H1 (cell line): ENCODE results near the gene JMJD1C. TPM values are rescaled to one million over a fixed set of nuclear protein-coding genes. Genes with fewer than 3 reads are reported as not detected.
A peak's percentile ranks its signal among the peaks of the same experiment; 100 is the strongest.

Source experiments
- CTCF ChIA-PET: fragments of 300-600 bp; sonication (Branson Sonifier 250); formaldehyde crosslinking; loops from one replicate; lab custom pipeline; 2021; ENCODE audit not compliant: partially characterized antibody; lab: Charles Lee
- POLR2A ChIA-PET: fragments of 300-600 bp; sonication (Branson Sonifier 250); formaldehyde crosslinking; loops from one replicate; lab custom pipeline; 2021; ENCODE audit warnings: inconsistent platforms; ENCODE audit not compliant: partially characterized antibody; lab: Charles Lee
- DNase-seq, 2 experiments: peaks; one replicate each; pipeline versions ENCODE4 v3.0.0 to v3.0.0-alpha.2; 2010 to 2022; ENCODE audit warnings: low spot score in 2 of 2, low read depth in 1 of 2, mixed read lengths in 1 of 2
- FAIRE-seq: peaks from 2 replicates; lab custom pipeline; 2011; peaks lifted over from hg19 to GRCh38; lab: Jason Lieb, UNC
- H2AFZ ChIP-seq: 2 replicates; pipeline ENCODE4 v1.8.1; 2012; ENCODE audit warnings: low read length, inconsistent platforms
- H2AK5ac ChIP-seq: 2 replicates; pipeline ENCODE4 v1.6.1; 2013; ENCODE audit warnings: low read depth, low read length
- H2BK120ac ChIP-seq: replicated peaks from 2 replicates; pipeline ENCODE3; 2013; ENCODE audit warnings: low read depth, low read length, inconsistent platforms
- H2BK12ac ChIP-seq: 2 replicates; pipeline ENCODE4 v1.6.1; 2013; ENCODE audit warnings: low read depth, low read length
- H2BK15ac ChIP-seq: 2 replicates; pipeline ENCODE4 v1.6.1; 2013; ENCODE audit warnings: low read length
- H2BK20ac ChIP-seq: 2 replicates; pipeline ENCODE4 v1.6.1; 2013; ENCODE audit warnings: low read length
- H2BK5ac ChIP-seq: 2 replicates; pipeline ENCODE4 v1.6.1; 2013; ENCODE audit warnings: low read depth, low read length
- H3K14ac ChIP-seq: 2 replicates; pipeline ENCODE4 v1.6.1; 2013; ENCODE audit warnings: inconsistent platforms; ENCODE audit not compliant: insufficient read length
- H3K18ac ChIP-seq: 2 replicates; pipeline ENCODE4 v1.6.1; 2013; ENCODE audit warnings: low read length; ENCODE audit errors: extremely low read depth
- H3K23ac ChIP-seq: 2 replicates; pipeline ENCODE4 v1.6.1; 2013; ENCODE audit warnings: inconsistent platforms; ENCODE audit not compliant: insufficient read length
- H3K23me2 ChIP-seq: 2 replicates; pipeline ENCODE4 v1.6.1; 2013; ENCODE audit warnings: low read depth, low read length
- H3K27ac ChIP-seq: 2 replicates; pipeline ENCODE4 v1.6.1; 2011; ENCODE audit warnings: low read depth, low read length, inconsistent platforms
- H3K27me3 ChIP-seq, 4 experiments: replicated peaks in 1 of 4; 1 replicate in 1 of 4; 2 replicates in 3 of 4; pipeline versions ENCODE4 v1.6.1 to v1.8.1; 2011 to 2013; ENCODE audit warnings: low read length in 3 of 4, mild to moderate bottlenecking in 3 of 4, inconsistent platforms in 2 of 4, mixed read lengths in 2 of 4, moderate library complexity in 1 of 4; ENCODE audit not compliant: control insufficient read depth in 3 of 4, insufficient read depth in 3 of 4; ENCODE audit errors: extremely low read depth in 1 of 4
- H3K36me3 ChIP-seq, 4 experiments: 2 replicates each; pipeline versions ENCODE4 v1.6.1 to v1.8.1; 2011 to 2013; ENCODE audit warnings: mild to moderate bottlenecking in 4 of 4, low read length in 3 of 4, moderate library complexity in 2 of 4, control low read depth in 1 of 4, inconsistent platforms in 1 of 4; ENCODE audit not compliant: insufficient read depth in 4 of 4, control insufficient read depth in 2 of 4
- H3K4ac ChIP-seq: replicated peaks from 2 replicates; pipeline ENCODE3; 2013; ENCODE audit warnings: low read length, low read depth, mixed read lengths, inconsistent platforms; ENCODE audit not compliant: insufficient read length
- H3K4me1 ChIP-seq, 4 experiments: replicated peaks in 1 of 4; 1 replicate in 1 of 4; 2 replicates in 3 of 4; pipeline versions ENCODE4 v1.6.1 to v1.8.1; 2011 to 2013; ENCODE audit warnings: low read length in 3 of 4, inconsistent platforms in 2 of 4, mixed read lengths in 1 of 4; ENCODE audit not compliant: insufficient read depth in 4 of 4, control insufficient read depth in 3 of 4
- H3K4me2 ChIP-seq, 2 experiments: 2 replicates each; pipeline versions ENCODE4 v1.6.1 to v1.8.1; 2011 to 2013; ENCODE audit warnings: low read depth in 2 of 2, low read length in 2 of 2, control low read depth in 1 of 2, inconsistent platforms in 1 of 2, mild to moderate bottlenecking in 1 of 2; ENCODE audit not compliant: insufficient read depth in 1 of 2
- H3K4me3 ChIP-seq, 4 experiments: fragments of 200-600, 300-600 bp in 1 of 4; sonication (generic), shearing (Covaris generic), sonication (Bioruptor Twin) in 1 of 4; 2 replicates each; pipeline versions ENCODE4 v1.5.1 to v1.8.1; 2011 to 2016; ENCODE audit warnings: low read length in 4 of 4, low read depth in 3 of 4, control low read depth in 2 of 4, inconsistent platforms in 2 of 4, mild to moderate bottlenecking in 2 of 4, mixed read lengths in 1 of 4, moderate library complexity in 1 of 4; ENCODE audit not compliant: insufficient read depth in 2 of 4; ENCODE audit errors: extremely low read depth in 1 of 4
- H3K56ac ChIP-seq: replicated peaks from 2 replicates; pipeline ENCODE3; 2013; ENCODE audit warnings: low read depth, mild to moderate bottlenecking, mixed read lengths, low read length, inconsistent platforms; ENCODE audit not compliant: insufficient read length
- H3K79me1 ChIP-seq: 2 replicates; pipeline ENCODE4 v1.6.1; 2013; ENCODE audit warnings: low read depth, low read length, control low read depth
- H3K79me2 ChIP-seq, 2 experiments: 2 replicates each; pipeline versions ENCODE4 v1.6.1 to v1.8.1; 2012 to 2013; ENCODE audit warnings: low read length in 2 of 2, mild to moderate bottlenecking in 2 of 2, inconsistent platforms in 1 of 2; ENCODE audit not compliant: insufficient read depth in 2 of 2, control insufficient read depth in 1 of 2
- H3K9ac ChIP-seq, 4 experiments: replicated peaks in 1 of 4; 1 replicate in 1 of 4; 2 replicates in 3 of 4; pipeline versions ENCODE4 v1.6.1 to v1.8.1; 2011 to 2013; ENCODE audit warnings: low read depth in 3 of 4, low read length in 3 of 4, control low read depth in 2 of 4, mild to moderate bottlenecking in 2 of 4, moderate library complexity in 2 of 4, inconsistent platforms in 1 of 4; ENCODE audit errors: extremely low read depth in 1 of 4
- H3K9me3 ChIP-seq, 2 experiments: 2 replicates each; pipeline versions ENCODE4 v1.6.1 to v1.8.1; 2012 to 2013; ENCODE audit warnings: mild to moderate bottlenecking in 2 of 2, moderate library complexity in 2 of 2, control low read depth in 1 of 2, inconsistent platforms in 1 of 2, low read depth in 1 of 2, low read length in 1 of 2, mixed read lengths in 1 of 2; ENCODE audit not compliant: insufficient read depth in 2 of 2
- H4K20me1 ChIP-seq, 2 experiments: replicated peaks in 1 of 2; 2 replicates each; pipeline versions ENCODE3 to v1.8.1; 2011 to 2013; ENCODE audit warnings: inconsistent platforms in 2 of 2, low read length in 2 of 2, mild to moderate bottlenecking in 1 of 2; ENCODE audit not compliant: insufficient read depth in 2 of 2, control insufficient read depth in 1 of 2
- H4K5ac ChIP-seq: 2 replicates; pipeline ENCODE4 v1.6.1; 2013; ENCODE audit warnings: low read length, low read depth, mixed read lengths, inconsistent platforms; ENCODE audit not compliant: insufficient read length
- H4K8ac ChIP-seq: 2 replicates; pipeline ENCODE4 v1.8.0; 2013; ENCODE audit warnings: mild to moderate bottlenecking, moderate library complexity, low read length, inconsistent platforms; ENCODE audit not compliant: insufficient read depth; ENCODE audit errors: extremely low read depth
- H4K91ac ChIP-seq: replicated peaks from 2 replicates; pipeline ENCODE3; 2013; ENCODE audit warnings: low read length, mixed read lengths, inconsistent platforms; ENCODE audit not compliant: insufficient read length
- BCL11A ChIP-seq, 2 experiments: IDR thresholded peaks; one replicate each; pipeline ENCODE4 v1.6.1; 2011; ENCODE audit warnings: low read depth in 2 of 2, low read length in 2 of 2, mild to moderate bottlenecking in 2 of 2
- GABPA ChIP-seq: IDR thresholded peaks from 2 replicates; pipeline ENCODE4 v1.6.1; 2011; ENCODE audit warnings: mild to moderate bottlenecking, low read length, moderate library complexity, borderline replicate concordance; ENCODE audit not compliant: insufficient read depth
- MAFK ChIP-seq: IDR thresholded peaks from 2 replicates; pipeline ENCODE4 v1.6.1; 2012; ENCODE audit warnings: low read depth, mild to moderate bottlenecking, improper control_type of control experiment, low read length
- TEAD4 ChIP-seq: IDR thresholded peaks from 2 replicates; pipeline ENCODE4 v1.6.1; 2012; ENCODE audit warnings: low read depth, low read length, inconsistent platforms, mixed read lengths
- WGBS, 2 experiments: shearing (Covaris generic) in 1 of 2; methylation state at CpG; one replicate each; pipeline versions ENCODE4 v1.1.6 to v1.1.7; 2013 to 2015; ENCODE audit warnings: low lambda C conversion rate in 2 of 2, mixed read lengths in 2 of 2, inconsistent platforms in 1 of 2, low coverage in 1 of 2, missing lambda C conversion rate in 1 of 2; ENCODE audit not compliant: insufficient replicate concordance in 2 of 2, insufficient coverage in 1 of 2, insufficient read length in 1 of 2; ENCODE audit errors: extremely low coverage in 1 of 2, missing lambda C conversion rate in 1 of 2; 5-methylcytosine and 5-hydroxymethylcytosine counted together
- polyA plus RNA-seq, 7 experiments: library from polyadenylated mRNA; depleted of rRNA in 3 of 7; stranded (reverse) in 5 of 7; unstranded in 2 of 7; fragments of >200 nt in 5 of 7; fragments of 200-250 nt in 2 of 7; gene quantifications; 1 replicate in 5 of 7; 2 replicates in 1 of 7; 4 replicates in 1 of 7; pipeline versions ENCODE4 v1.2.1 to v1.2.3, GENCODE V29; 2011 to 2013; ENCODE audit warnings: missing spikeins in 2 of 7, mixed read lengths in 2 of 7
- total RNA-seq: library from RNA; stranded (reverse); fragmentation: NEBNext Ultra II Directional; extraction: Animal tissue kit (Norgen Biotek cat#: 25700); gene quantifications from 2 replicates; pipeline ENCODE4 v1.2.1, GENCODE V29; 2021

JMJD1C gene
- total and polyA plus RNA-seq, 2 of the 8 experiments (the other 6 are each of a cell fraction or from before 2014, with no cell fraction given) = 54.5 to 210 TPM

GRCh38 chr10:63424576-63424975 is 41.2 kb downstream of the JMJD1C start:
- Histone ChIP-seq H2BK20ac (no peak overlapping the region), H3K56ac (no peak overlapping the region)

More at GRCh38 chr10:63424576-63424975, 41.2 kb downstream of the JMJD1C start:
- ChIA-PET POLR2A (no interaction called here), CTCF (no interaction called here)
- WGBS, 2 experiments = 92% methylated on average over 3 of the region's 3 CpGs; no CpG with 5 or more reads in 1 of the 2 experiments
- Histone ChIP-seq H4K20me1 (no peaks in the 10 kb centered on the region), H4K91ac (no peak overlapping the region), H3K36me3 (no peaks in the 10 kb centered on the region), H3K4me3 (no peak overlapping the region), H4K8ac (no peak overlapping the region; the same call in 1 of the 2 replicates), H3K23me2 (no peaks in the 10 kb centered on the region; the same call in 1 of the 2 replicates), H3K4me2 (no peak overlapping the region), H2BK15ac (no peak overlapping the region), H3K4ac (no peak overlapping the region), H3K23ac (no peak overlapping the region), H3K4me1 (peaks cover 0 to 9% (median 0%) of the 10 kb centered on the region in 4 experiments; a peak in 1 of 7 replicates), H2BK12ac (no peak overlapping the region), H3K79me2 (peaks cover 4 to 94% of the 10 kb centered on the region in 2 experiments), H2BK120ac (no peak overlapping the region), H2AFZ (no peak overlapping the region), H4K5ac (no peak overlapping the region), H3K27me3 (no peaks in the 10 kb centered on the region), H3K79me1 (no peaks in the 10 kb centered on the region), H3K9ac (no peak overlapping the region), H3K18ac (no peak overlapping the region), H3K9me3 (no peaks in the 10 kb centered on the region), H3K27ac (no peak overlapping the region), H3K14ac (no peak overlapping the region), H2BK5ac (no peak overlapping the region), H2AK5ac (no peak overlapping the region)
- DNase-seq = no peak
- TF ChIP-seq BCL11A (IDR thresholded peaks at IDR 0.05; ENCODE audit: low read depth in 2 of 2, low read length in 2 of 2) (no peak), GABPA (no peak), TEAD4 (no peak), MAFK (peak; percentile 11; the same call in 1 of the 2 replicates)
- no peak for FAIRE-seq
